Measurements from ENCODE around the gene FBXW8. TPM values are rescaled to one million over a fixed set of nuclear protein-coding genes. Genes with fewer than 3 reads are reported as not detected.
A peak's percentile ranks its signal among the peaks of the same experiment; 100 is the strongest.

Gene FBXW8
- polyA plus RNA-seq: 11.3 TPM

DNA sequence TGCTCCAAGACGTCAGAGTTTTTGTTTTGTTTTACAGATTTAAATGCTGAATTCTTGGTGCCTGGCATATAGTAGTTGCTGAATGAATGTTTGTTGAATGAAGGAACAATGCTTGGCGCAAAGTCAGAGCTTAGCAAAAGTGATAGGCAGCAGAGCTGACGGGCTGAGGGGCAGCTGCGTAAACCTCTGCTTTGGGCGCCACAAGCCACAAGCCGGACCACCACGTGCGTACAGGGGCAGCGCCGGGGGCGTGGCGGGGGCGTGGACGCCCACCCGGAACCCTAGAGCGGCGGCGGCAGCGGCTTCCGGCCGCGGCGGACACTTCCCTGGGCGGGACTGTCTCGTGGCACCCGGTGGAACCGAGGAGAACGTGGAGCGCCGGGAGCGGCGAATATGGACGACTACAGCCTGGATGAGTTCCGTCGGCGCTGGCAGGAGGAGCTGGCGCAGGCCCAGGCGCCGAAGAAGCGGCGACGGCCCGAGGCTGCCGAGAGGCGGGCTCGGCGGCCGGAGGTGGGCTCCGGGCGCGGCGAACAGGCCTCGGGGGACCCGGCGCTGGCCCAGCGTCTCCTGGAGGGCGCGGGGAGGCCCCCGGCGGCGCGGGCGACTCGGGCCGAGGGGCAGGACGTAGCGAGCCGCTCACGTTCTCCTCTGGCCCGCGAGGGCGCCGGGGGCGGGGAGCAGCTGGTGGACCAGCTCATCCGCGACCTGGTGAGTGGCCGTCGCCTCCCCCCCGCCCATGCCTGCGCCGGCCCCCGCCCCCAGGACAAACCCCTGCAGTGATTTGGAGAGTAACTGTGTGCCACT lies at the start of gene FBXW8:
Gene FBXW8 (plus strand): TSS at position 306 of the 807 bp plus-strand sequence. CDS start 88 bp downstream, at position 394.
- H3K4me3 Mint-ChIP-seq: peak within 1 kb of the TSS; percentile 88 to 97 (median 95)
- peaks cover 1% of the 10 kb centered on the region for H3K27me3 Mint-ChIP-seq
- H3K27ac Mint-ChIP-seq: peak within 1 kb of the TSS; percentile 47 to 90 (median 82)
- peaks cover 1% of the 10 kb centered on the region for H3K36me3 Mint-ChIP-seq
- peaks cover 8 to 25% (median 21%) of the 10 kb centered on the region in 3 donors for H3K4me1 Mint-ChIP-seq
- no peaks in the 10 kb centered on the region for H3K9me3 Mint-ChIP-seq

DNA sequence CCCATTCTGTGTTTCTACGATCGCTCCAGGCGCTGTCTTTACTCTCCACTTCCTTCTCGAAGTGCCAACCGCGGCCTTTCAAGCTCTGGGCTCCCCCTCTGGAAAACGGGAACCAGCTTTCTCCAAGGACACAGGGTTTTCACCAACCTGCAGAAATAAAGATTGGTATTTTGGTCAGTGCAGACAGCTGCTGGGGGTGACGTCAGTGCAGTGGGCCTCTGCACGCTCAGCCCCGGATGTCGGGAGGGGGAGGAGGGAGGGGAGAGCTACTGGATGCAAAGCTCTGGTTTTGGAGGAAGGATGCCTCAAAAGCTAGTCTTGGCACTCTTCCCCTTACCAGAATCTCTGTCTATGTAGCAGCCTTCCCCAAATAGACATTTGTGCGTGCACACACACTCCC lies 49.4 kb upstream of the FBXW8 start:
- H3K4me1 Mint-ChIP-seq: peaks cover 39 to 47% (median 45%) of the 10 kb centered on the region in 3 donors
- peaks cover 2% of the 10 kb centered on the region for H3K27me3 Mint-ChIP-seq
- peaks cover 1% of the 10 kb centered on the region for H3K36me3 Mint-ChIP-seq
- no peaks in the 10 kb centered on the region for H3K9me3 Mint-ChIP-seq
- peak overlapping the region in 3 of 4 donors; percentile 78 to 88 (median 85) for H3K4me3 Mint-ChIP-seq
- peak overlapping the region; percentile 76 to 96 (median 83) for H3K27ac Mint-ChIP-seq

GRCh38 chr12:116862167-116862566 lies 48.6 kb upstream of the FBXW8 start:
- H3K27ac Mint-ChIP-seq: peak overlapping the region in 1 of 3 donors; percentile 96
- peaks cover 1% of the 10 kb centered on the region for H3K36me3 Mint-ChIP-seq
- H3K4me3 Mint-ChIP-seq: peak overlapping the region in 1 of 4 donors; percentile 70
- peaks cover 2% of the 10 kb centered on the region for H3K27me3 Mint-ChIP-seq
- H3K4me1 Mint-ChIP-seq: peaks cover 37 to 44% (median 42%) of the 10 kb centered on the region in 3 donors
- H3K9me3 Mint-ChIP-seq: no peaks in the 10 kb centered on the region

DNA sequence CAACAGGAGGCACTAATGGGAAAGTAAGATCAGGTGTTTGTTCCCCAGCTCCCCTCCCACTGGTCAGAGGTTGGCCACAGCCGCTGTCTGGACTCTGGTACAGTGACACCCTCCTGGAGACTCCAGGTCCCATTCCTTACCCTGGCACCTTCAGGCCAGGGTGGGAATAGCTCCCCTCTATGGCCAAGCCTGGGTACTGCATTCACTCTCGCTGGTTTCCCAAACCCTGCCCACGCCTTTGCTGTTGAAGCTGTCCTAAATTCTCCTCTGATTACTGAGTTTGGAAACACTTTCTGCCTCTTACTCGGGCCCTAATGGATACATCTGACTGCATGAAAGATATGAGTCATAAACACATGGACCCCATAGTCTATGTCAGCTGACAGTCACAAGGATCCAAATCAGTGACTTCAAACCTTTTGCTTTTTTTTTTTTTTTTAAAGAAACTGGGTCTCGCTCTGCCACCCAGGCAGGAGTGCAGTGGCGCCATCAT lies 47.4 kb upstream of the FBXW8 start:
- peaks cover 1% of the 10 kb centered on the region for H3K36me3 Mint-ChIP-seq
- peaks cover 26 to 33% (median 31%) of the 10 kb centered on the region in 3 donors for H3K4me1 Mint-ChIP-seq
- peak overlapping the region in 2 of 4 donors; percentile 27 to 61 for H3K4me3 Mint-ChIP-seq
- no peaks in the 10 kb centered on the region for H3K9me3 Mint-ChIP-seq
- H3K27me3 Mint-ChIP-seq: peaks cover 2% of the 10 kb centered on the region
- peak overlapping the region in 2 of 3 donors; percentile 1 to 96 for H3K27ac Mint-ChIP-seq

GRCh38 chr12:116864371-116865160 lies 46.2 kb upstream of the FBXW8 start:
- H3K4me1 Mint-ChIP-seq: peaks cover 21 to 25% (median 24%) of the 10 kb centered on the region in 3 donors
- H3K27ac Mint-ChIP-seq: no peak overlapping the region
- no peaks in the 10 kb centered on the region for H3K9me3 Mint-ChIP-seq
- H3K36me3 Mint-ChIP-seq: peaks cover 1% of the 10 kb centered on the region
- H3K27me3 Mint-ChIP-seq: peaks cover 2% of the 10 kb centered on the region
- no peak overlapping the region for H3K4me3 Mint-ChIP-seq

- peaks cover 0 to 5% (median 2%) of the 10 kb centered on the region in 3 donors for H3K4me1 Mint-ChIP-seq
- no peaks in the 10 kb centered on the region for H3K27me3 Mint-ChIP-seq
- H3K27ac Mint-ChIP-seq: no peak overlapping the region
- H3K36me3 Mint-ChIP-seq: no peaks in the 10 kb centered on the region
- H3K4me3 Mint-ChIP-seq: no peak overlapping the region
- no peaks in the 10 kb centered on the region for H3K9me3 Mint-ChIP-seq
Observed at GRCh38 chr12:116867523-116867922, 43.2 kb upstream of the FBXW8 start.

GRCh38 chr12:116870306-116870705 lies 40.4 kb upstream of the FBXW8 start:
- H3K27me3 Mint-ChIP-seq: peaks cover 3% of the 10 kb centered on the region
- peaks cover 0 to 3% (median 0%) of the 10 kb centered on the region in 3 donors for H3K4me1 Mint-ChIP-seq
- no peak overlapping the region for H3K27ac Mint-ChIP-seq
- peaks cover 0 to 6% (median 2%) of the 10 kb centered on the region in 3 donors for H3K9me3 Mint-ChIP-seq
- H3K36me3 Mint-ChIP-seq: no peaks in the 10 kb centered on the region
- no peak overlapping the region for H3K4me3 Mint-ChIP-seq

DNA sequence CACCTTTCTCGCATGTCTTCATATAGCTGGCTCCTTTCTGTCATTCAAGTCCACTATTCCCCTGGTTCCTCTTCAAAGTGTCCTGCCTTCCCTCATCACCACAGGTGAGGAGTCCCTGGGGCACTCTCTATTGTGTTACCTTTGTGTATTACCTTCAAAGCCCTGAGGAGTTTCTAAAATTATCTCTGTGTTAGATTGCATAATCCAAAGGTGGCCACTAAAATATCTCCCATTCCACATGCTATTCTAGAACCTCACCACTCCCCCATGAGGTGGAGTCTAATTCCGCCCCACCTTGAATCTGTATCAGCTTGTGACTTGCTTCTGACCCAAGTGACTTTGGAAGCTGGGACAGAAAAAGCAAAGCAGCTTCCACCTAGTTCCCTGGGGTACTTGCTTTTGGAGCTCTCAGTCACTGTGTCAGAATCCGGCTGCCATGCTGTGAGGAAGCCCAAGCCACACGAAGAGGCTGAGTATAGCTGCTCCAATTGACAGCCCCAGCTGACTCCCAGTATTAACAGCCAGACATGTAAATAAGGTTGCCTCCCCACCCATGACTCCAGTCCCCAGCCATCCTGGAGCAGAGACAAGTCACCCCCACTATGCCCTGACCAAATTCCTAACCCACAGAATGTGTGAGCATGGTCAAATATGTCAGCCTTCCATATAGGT lies 36.3 kb upstream of the FBXW8 start:
- Mint-ChIP-seq H3K4me1 (peaks cover 6 to 13% (median 10%) of the 10 kb centered on the region in 3 donors), H3K4me3 (peak overlapping the region in 1 of 4 donors; percentile 9), H3K27ac (no peak overlapping the region), H3K27me3 (peaks cover 15% of the 10 kb centered on the region), H3K9me3 (peaks cover 0 to 6% (median 2%) of the 10 kb centered on the region in 3 donors), H3K36me3 (peaks cover 2% of the 10 kb centered on the region)

DNA sequence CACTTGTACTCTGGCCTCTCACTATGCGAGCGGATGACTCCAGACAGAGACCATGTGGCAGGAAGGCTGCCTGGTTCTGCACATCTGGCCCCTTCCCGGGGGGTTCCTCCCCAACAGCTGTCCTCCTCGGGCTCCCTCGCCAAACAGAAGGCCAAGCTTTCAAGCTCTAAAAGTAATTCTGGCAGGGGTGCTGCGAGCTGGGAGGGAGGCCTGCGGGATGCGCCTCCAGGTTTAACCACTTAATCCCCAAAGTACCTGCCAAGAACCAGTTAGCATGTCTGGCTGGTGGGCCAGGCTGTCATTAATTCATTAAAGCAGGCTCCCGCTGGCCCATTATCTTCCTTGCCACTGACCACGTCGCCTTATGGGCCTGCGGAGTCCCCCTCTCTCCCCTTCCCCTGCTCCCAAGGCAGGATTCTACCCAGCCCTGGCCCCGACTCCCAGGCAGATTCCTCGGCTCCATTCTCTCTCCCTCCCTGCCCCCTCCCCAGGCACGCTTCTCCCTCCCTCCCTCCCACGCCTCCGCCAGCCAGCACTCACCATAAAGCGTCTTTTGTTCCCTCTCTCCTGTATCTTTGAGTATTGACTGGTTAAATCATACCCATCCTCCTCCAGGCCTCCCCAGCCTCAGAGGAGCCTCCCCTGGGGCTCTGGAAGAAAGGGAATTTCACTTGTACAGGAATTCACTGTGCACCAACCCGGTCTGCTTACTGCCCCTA lies 34.4 kb upstream of the FBXW8 start:
- Mint-ChIP-seq H3K36me3 (peaks cover 2% of the 10 kb centered on the region), H3K4me1 (peaks cover 14 to 16% (median 16%) of the 10 kb centered on the region in 3 donors), H3K9me3 (peaks cover 0 to 6% (median 2%) of the 10 kb centered on the region in 3 donors), H3K27me3 (peaks cover 27% of the 10 kb centered on the region), H3K4me3 (no peak overlapping the region), H3K27ac (no peak overlapping the region)

DNA sequence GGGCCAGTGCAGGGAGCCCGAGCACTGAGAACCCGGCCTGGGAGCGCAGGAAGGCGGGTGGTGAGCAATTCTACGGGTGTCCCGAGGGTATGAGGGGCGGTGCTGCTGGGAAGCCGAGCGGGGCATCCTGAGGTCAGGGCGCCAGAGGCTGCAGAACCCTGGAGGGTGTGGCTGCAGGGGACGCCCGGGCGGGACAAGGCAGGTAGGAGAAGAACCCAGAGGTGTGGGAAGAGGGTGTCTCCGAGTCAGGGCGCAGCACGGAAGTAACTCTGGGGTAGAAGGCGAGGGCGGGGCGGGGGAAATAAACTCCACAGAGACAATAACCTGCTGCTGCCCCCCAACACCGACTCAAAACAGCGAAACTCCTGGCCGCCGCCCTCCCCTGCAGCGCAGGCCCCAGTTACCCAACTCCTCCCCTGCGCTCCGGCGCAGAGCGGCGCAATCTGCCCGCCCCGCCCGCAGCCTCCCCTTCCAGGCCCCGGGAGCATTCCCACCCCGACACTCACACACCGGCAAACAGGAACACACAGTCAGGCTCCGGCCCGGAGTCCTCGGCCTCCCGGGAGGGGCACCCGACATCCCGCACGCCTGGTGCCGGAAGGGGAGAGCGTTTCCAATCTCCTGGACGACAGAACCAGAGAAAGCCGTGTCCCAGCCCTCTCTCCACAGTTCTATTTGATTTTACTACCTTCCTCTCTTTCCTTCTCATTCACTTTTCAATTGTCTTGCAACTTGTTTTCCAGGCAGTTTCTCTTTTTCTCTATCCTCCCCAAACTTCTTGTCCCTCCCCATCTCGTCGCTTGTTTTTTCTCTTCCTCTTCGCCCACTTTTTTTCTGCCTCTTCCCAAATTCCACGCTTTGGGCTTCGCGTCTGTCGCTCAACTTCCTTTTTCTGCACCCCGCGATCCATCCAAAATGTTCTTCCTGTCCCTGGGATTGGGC lies 31.9 kb upstream of the FBXW8 start:
- Mint-ChIP-seq H3K4me1 (peaks cover 22 to 28% (median 26%) of the 10 kb centered on the region in 3 donors), H3K36me3 (peaks cover 2% of the 10 kb centered on the region)

GRCh38 chr12:116879509-116880212 lies 31.1 kb upstream of the FBXW8 start:
- peaks cover 18 to 28% (median 26%) of the 10 kb centered on the region in 3 donors for H3K4me1 Mint-ChIP-seq
- peaks cover 0 to 2% (median 0%) of the 10 kb centered on the region in 3 donors for H3K9me3 Mint-ChIP-seq
- peak overlapping the region; percentile 31 to 81 (median 35) for H3K27ac Mint-ChIP-seq
- H3K27me3 Mint-ChIP-seq: peaks cover 40% of the 10 kb centered on the region
- peak overlapping the region; percentile 89 to 94 (median 91) for H3K4me3 Mint-ChIP-seq
- H3K36me3 Mint-ChIP-seq: peaks cover 2% of the 10 kb centered on the region

More for the DNA sequence above, 31.9 kb upstream of the FBXW8 start:
- H3K9me3 Mint-ChIP-seq: peaks cover 0 to 6% (median 2%) of the 10 kb centered on the region in 3 donors
- peak overlapping the region in 2 of 3 donors; percentile 35 to 51 for H3K27ac Mint-ChIP-seq
- peaks cover 43% of the 10 kb centered on the region for H3K27me3 Mint-ChIP-seq
- H3K4me3 Mint-ChIP-seq: peak overlapping the region; percentile 89 to 94 (median 91)

DNA sequence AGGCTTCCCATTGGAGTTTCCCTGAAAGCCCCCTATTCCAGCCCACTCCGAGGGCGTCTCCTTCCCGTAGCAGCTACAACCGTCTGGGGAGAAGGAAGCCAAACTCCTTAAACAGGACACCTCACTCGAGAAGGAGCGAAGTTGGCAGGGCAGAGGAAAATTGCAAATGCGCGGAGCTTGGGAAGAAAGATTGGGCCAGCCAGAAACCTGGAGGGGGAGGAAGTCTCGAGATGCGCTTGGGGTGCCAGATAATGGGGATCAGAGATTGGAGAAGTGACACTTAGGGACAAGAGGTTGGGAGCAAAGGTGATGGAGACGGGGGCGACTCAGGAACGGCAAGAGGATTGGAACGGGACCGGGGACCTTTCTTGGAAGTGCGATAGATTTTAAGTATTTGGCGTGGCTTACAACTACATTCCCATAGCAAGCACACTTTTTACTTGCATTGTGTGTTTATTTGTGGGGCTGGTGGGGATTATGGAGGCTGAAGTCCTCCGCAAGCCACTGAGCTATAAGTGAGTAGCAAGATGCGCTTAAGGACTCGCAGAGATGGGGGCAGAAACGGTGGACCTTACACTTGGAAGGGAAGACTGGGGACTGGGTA lies 30.4 kb upstream of the FBXW8 start:
- H3K9me3 Mint-ChIP-seq: peaks cover 0 to 1% (median 0%) of the 10 kb centered on the region in 3 donors
- peaks cover 40% of the 10 kb centered on the region for H3K27me3 Mint-ChIP-seq
- peaks cover 21 to 30% (median 28%) of the 10 kb centered on the region in 3 donors for H3K4me1 Mint-ChIP-seq
- peaks cover 2% of the 10 kb centered on the region for H3K36me3 Mint-ChIP-seq
- H3K4me3 Mint-ChIP-seq: peak overlapping the region; percentile 73 to 94 (median 90)
- peak overlapping the region in 2 of 3 donors; percentile 25 for H3K27ac Mint-ChIP-seq
